GM12878 (cell line): Measurements from ENCODE around the gene TRIM25. TPM values are rescaled to one million over a fixed set of nuclear protein-coding genes. Genes with fewer than 3 reads are reported as not detected.

Source experiments
- ATAC-seq: fragments of 200-7000 bp; cut with Tn5 transposase; 3 replicates; pipeline ENCODE4 v1.9.1; 2020; ENCODE audit warnings: mild to moderate bottlenecking, moderate library complexity
- BruUV-seq: library from RNA; stranded (reverse); fragments of 400-500 nt; replicated peaks from 2 replicates; lab custom pipeline; 2021; lab: Mats Ljungman, UMichigan
- CTCF ChIA-PET: fragments of 300-600 bp; sonication (Branson Sonifier 250); formaldehyde crosslinking; extraction: SDS; loops from one replicate; lab custom pipeline; 2021; ENCODE audit warnings: inconsistent platforms; lab: Yijun Ruan, JAX
- POLR2A ChIA-PET: fragments of 350-600 bp; formaldehyde crosslinking; extraction: SDS; loops from one replicate; lab custom pipeline; 2021; ENCODE audit warnings: inconsistent platforms; lab: Charles Lee
- RAD21 ChIA-PET: fragments of 300-600 bp; sonication (Branson Sonifier 250); formaldehyde crosslinking; loops from one replicate; lab custom pipeline; 2023; ENCODE audit warnings: antibody characterized with exemption; ENCODE audit not compliant: unreplicated experiment; lab: Charles Lee
- SMC1A ChIA-PET: fragments of 300-600 bp; sonication (Branson Sonifier 250); formaldehyde crosslinking; loops from one replicate; lab custom pipeline; 2023; ENCODE audit not compliant: unreplicated experiment, uncharacterized antibody; lab: Charles Lee
- DNase-seq: peaks from one replicate; pipeline ENCODE4 v3.0.0-alpha.2; 2011; ENCODE audit warnings: low read depth, low spot score
- FAIRE-seq: peaks from 3 replicates; lab custom pipeline; 2011; peaks lifted over from hg19 to GRCh38; lab: Jason Lieb, UNC
- H2AFZ ChIP-seq: 2 replicates; pipeline ENCODE4 v1.6.0; 2011; ENCODE audit warnings: low read depth, low read length, control low read depth; ENCODE audit not compliant: control insufficient read depth
- H3K27ac ChIP-seq: 2 replicates; pipeline ENCODE4 v1.5.1; 2011; ENCODE audit warnings: control low read depth; ENCODE audit not compliant: control insufficient read depth, insufficient read depth
- H3K27me3 ChIP-seq, 2 experiments: replicated peaks in 1 of 2; 2 replicates each; pipeline versions ENCODE4 v1.6.0 to v1.6.1; 2011; ENCODE audit warnings: low read length in 1 of 2; ENCODE audit not compliant: control insufficient read depth in 2 of 2, insufficient read depth in 2 of 2
- H3K36me3 ChIP-seq, 2 experiments: 2 replicates each; pipeline ENCODE4 v1.5.1; 2011; ENCODE audit warnings: low read length in 1 of 2; ENCODE audit not compliant: control insufficient read depth in 2 of 2, insufficient read depth in 2 of 2
- H3K4me1 ChIP-seq: 2 replicates; pipeline ENCODE4 v1.6.1; 2011; ENCODE audit warnings: mild to moderate bottlenecking, low read length, moderate library complexity, mixed read lengths; ENCODE audit not compliant: control insufficient read depth, insufficient read depth
- H3K4me2 ChIP-seq: 2 replicates; pipeline ENCODE4 v1.6.0; 2011; ENCODE audit warnings: control low read depth; ENCODE audit not compliant: control insufficient read depth, insufficient read depth
- H3K4me3 ChIP-seq: fragments of 200-600 bp; sonication (generic); 2 replicates; pipeline ENCODE4 v1.5.1; 2016
- H3K79me2 ChIP-seq: 2 replicates; pipeline ENCODE4 v1.6.0; 2011; ENCODE audit warnings: low read length; ENCODE audit not compliant: control insufficient read depth, insufficient read depth
- H3K9ac ChIP-seq: 2 replicates; pipeline ENCODE4 v1.8.0; 2011; ENCODE audit warnings: low read length, control low read depth, mixed read lengths; ENCODE audit not compliant: control insufficient read depth, insufficient read depth
- H3K9me3 ChIP-seq: replicated peaks from 3 replicates; pipeline ENCODE4 v1.5.1; 2011; ENCODE audit warnings: mild to moderate bottlenecking, low read length; ENCODE audit not compliant: control insufficient read depth, insufficient read depth
- H4K20me1 ChIP-seq: 2 replicates; pipeline ENCODE4 v1.6.0; 2011; ENCODE audit not compliant: control insufficient read depth, insufficient read depth
- GABPA ChIP-seq: IDR thresholded peaks from 2 replicates; pipeline ENCODE4 v1.6.1; 2014; ENCODE audit warnings: antibody characterized with exemption, low read depth, mild to moderate bottlenecking, inconsistent platforms
- POLR2AphosphoS2 ChIP-seq: IDR thresholded peaks from 2 replicates; pipeline ENCODE4 v1.6.1; 2011; ENCODE audit warnings: low read depth, mild to moderate bottlenecking, low read length, improper control_type of control experiment, moderate library complexity
- TARDBP ChIP-seq: IDR thresholded peaks from 2 replicates; pipeline ENCODE4 v1.6.1; 2016; ENCODE audit warnings: borderline replicate concordance
- YBX1 ChIP-seq: fragments of 450-650 bp; IDR thresholded peaks from 2 replicates; pipeline ENCODE4 v1.6.1; 2016; ENCODE audit warnings: antibody characterized with exemption
- YY1 ChIP-seq: IDR thresholded peaks from 2 replicates; pipeline ENCODE4 v1.6.1; 2011; ENCODE audit warnings: low read depth, mild to moderate bottlenecking, low read length
- WGBS: methylation state at CpG from one replicate; pipeline ENCODE4 v1.1.6; 2016; ENCODE audit warnings: low lambda C conversion rate; ENCODE audit not compliant: insufficient replicate concordance, insufficient coverage; ENCODE audit errors: missing lambda C conversion rate; 5-methylcytosine and 5-hydroxymethylcytosine counted together
- in situ Hi-C: fragments of 300-500 bp; cut with MboI; formaldehyde crosslinking; loops from 9 replicates; pipeline ENCODE4 v1.14.3; 2018; ENCODE audit warnings: mixed read lengths
- intact Hi-C: fragments of 100-400 bp; cut with micrococcal nuclease; formaldehyde crosslinking; loops from one replicate; pipeline ENCODE4 v1.14.2; 2022; ENCODE audit not compliant: unreplicated experiment
- polyA plus RNA-seq, 11 experiments: library from polyadenylated mRNA; depleted of rRNA in 4 of 11; unstranded in 6 of 11; stranded (reverse) in 5 of 11; fragments of >200 nt; fragmentation: Nextera tagmentation in 4 of 11; fragmentation: Illumina TruSeq in 1 of 11; extraction: Ambion mirVana in 4 of 11; extraction: Trizol in 1 of 11; gene quantifications; 1 replicate in 1 of 11; 2 replicates in 10 of 11; pipeline versions ENCODE4 v1.2.1 to v1.2.3, GENCODE V29; 2011 to 2016; ENCODE audit warnings: inconsistent platforms in 2 of 11, missing spikeins in 2 of 11, low read depth in 1 of 11
- total RNA-seq, 4 experiments: library from RNA; depleted of rRNA in 3 of 4; stranded (reverse); fragments of >200 nt in 3 of 4; fragmentation: Illumina TruSeq in 1 of 4; extraction: Trizol in 1 of 4; gene quantifications; 2 replicates each; pipeline versions ENCODE4 v1.2.1 to v1.2.3, GENCODE V29; 2013 to 2021
- TF ChIP-seq, protein P1 (sequence below): fragments of 450-650 bp; conservative IDR thresholded peaks from 2 replicates; pipeline ENCODE4 v1.6.1; 2017; ENCODE audit warnings: mild to moderate bottlenecking, moderate library complexity
- TF ChIP-seq, protein P2 (sequence below): fragments of 450-650 bp; IDR thresholded peaks from 2 replicates; pipeline ENCODE4 v1.6.1; 2017; ENCODE audit warnings: mild to moderate bottlenecking, low read depth, inconsistent platforms; ENCODE audit not compliant: poor library complexity, severe bottlenecking

TRIM25 gene
- total and polyA plus RNA-seq, 10 of the 15 experiments (the other 5 are each of a cell fraction or from before 2014, with no cell fraction given), result 10.5 to 123 (median 51.3) TPM

DNA sequence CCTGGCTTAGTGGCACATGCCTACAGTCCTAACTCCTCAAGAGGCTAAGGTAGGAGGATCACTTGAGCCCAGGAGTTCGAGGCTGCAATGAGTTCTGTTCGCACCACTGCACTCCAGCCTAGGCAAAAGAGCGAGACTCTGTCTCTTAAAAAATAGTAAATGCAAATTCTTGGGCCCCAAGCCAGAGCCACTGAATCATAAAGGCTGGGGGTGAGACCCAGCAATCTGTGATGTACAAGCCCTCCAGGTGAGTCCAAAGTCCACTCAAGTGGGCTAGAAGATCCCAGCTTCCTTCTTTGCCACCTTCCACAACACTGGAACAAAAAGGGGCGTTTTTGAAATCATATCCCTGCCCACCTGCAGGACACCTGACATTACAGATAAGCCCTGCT, 16.9 kb downstream of the TRIM25 start:
- peaks cover 19% of the 10 kb centered on the region for H3K79me2 ChIP-seq
- no TSS peak for BruUV-seq
- H3K36me3 ChIP-seq, result peaks cover 60 to 72% of the 10 kb centered on the region in 2 experiments
- H4K20me1 ChIP-seq, result peaks cover 3% of the 10 kb centered on the region
- no peaks in the 10 kb centered on the region; the same call in 2 of the 3 replicates for H3K9me3 ChIP-seq
- no peak for TF ChIP-seq YBX1
- TF ChIP-seq, protein P1, sequence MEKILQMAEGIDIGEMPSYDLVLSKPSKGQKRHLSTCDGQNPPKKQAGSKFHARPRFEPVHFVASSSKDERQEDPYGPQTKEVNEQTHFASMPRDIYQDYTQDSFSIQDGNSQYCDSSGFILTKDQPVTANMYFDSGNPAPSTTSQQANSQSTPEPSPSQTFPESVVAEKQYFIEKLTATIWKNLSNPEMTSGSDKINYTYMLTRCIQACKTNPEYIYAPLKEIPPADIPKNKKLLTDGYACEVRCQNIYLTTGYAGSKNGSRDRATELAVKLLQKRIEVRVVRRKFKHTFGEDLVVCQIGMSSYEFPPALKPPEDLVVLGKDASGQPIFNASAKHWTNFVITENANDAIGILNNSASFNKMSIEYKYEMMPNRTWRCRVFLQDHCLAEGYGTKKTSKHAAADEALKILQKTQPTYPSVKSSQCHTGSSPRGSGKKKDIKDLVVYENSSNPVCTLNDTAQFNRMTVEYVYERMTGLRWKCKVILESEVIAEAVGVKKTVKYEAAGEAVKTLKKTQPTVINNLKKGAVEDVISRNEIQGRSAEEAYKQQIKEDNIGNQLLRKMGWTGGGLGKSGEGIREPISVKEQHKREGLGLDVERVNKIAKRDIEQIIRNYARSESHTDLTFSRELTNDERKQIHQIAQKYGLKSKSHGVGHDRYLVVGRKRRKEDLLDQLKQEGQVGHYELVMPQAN, result no peak
- TF ChIP-seq YY1, result no peak
- TF ChIP-seq TARDBP, result no peak
- TF ChIP-seq, protein P2, sequence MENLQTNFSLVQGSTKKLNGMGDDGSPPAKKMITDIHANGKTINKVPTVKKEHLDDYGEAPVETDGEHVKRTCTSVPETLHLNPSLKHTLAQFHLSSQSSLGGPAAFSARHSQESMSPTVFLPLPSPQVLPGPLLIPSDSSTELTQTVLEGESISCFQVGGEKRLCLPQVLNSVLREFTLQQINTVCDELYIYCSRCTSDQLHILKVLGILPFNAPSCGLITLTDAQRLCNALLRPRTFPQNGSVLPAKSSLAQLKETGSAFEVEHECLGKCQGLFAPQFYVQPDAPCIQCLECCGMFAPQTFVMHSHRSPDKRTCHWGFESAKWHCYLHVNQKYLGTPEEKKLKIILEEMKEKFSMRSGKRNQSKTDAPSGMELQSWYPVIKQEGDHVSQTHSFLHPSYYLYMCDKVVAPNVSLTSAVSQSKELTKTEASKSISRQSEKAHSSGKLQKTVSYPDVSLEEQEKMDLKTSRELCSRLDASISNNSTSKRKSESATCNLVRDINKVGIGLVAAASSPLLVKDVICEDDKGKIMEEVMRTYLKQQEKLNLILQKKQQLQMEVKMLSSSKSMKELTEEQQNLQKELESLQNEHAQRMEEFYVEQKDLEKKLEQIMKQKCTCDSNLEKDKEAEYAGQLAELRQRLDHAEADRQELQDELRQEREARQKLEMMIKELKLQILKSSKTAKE, result no peak
- TF ChIP-seq POLR2AphosphoS2, result no peak
- no peak for TF ChIP-seq GABPA
- no peak overlapping the region for H2AFZ ChIP-seq
- no peak overlapping the region for H3K9ac ChIP-seq
- in situ Hi-C loops (no loop called here), intact Hi-C loops (no loop called here)
- H3K27ac ChIP-seq, result peak overlapping the region; percentile 4; the same call in 1 of the 2 replicates
- no peaks in the 10 kb centered on the region for H3K27me3 ChIP-seq
- H3K4me3 ChIP-seq, result no peak overlapping the region
- peak; percentile 51 for ATAC-seq
- RAD21 ChIA-PET, result interaction anchor here (0.6 kb wide), 1 partner anchor 1816 kb away, joined by 3 read pairs; no protein-coding TSS in a partner anchor
- CTCF ChIA-PET, result interaction anchor here (0.7 to 1.7 kb wide), 3 partner anchors 17 to 77 kb away, joined by 4 to 6 read pairs (median 5); partner anchors contain the start of gene TRIM25
- H3K4me2 ChIP-seq, result no peak overlapping the region
- DNase-seq, result no peak
- POLR2A ChIA-PET, result interaction anchor here (1.3 kb wide), 1 partner anchor 9 kb away, joined by 3 read pairs; no protein-coding TSS in a partner anchor
- no peak for FAIRE-seq
- SMC1A ChIA-PET, result no interaction called here
- 10% methylated on average over 4 of the region's 4 CpGs for WGBS
- peaks cover 27% of the 10 kb centered on the region for H3K4me1 ChIP-seq
